SU-DHL-6 (cell line): ENCODE results near the gene ADAMTS12.

ENCODE experiments used
- H2AFZ ChIP-seq: fragments of 200-600 bp; sonication (generic); 2 replicates; pipeline ENCODE4 v1.6.1; 2014; ENCODE audit warnings: low read depth, mild to moderate bottlenecking, moderate library complexity, mixed read lengths, antibody characterized with exemption, low read length; ENCODE audit not compliant: severe bottlenecking
- H3F3A ChIP-seq: fragments of 200-600 bp; shearing (Covaris generic); 2 replicates; pipeline ENCODE4 v1.6.0; 2016; ENCODE audit warnings: antibody characterized with exemption, mild to moderate bottlenecking; ENCODE audit not compliant: insufficient read depth
- H3K27ac ChIP-seq: fragments of 200-600 bp; sonication (generic); 2 replicates; pipeline ENCODE4 v1.5.1; 2016; ENCODE audit warnings: low read depth, mild to moderate bottlenecking, low read length, moderate library complexity, mixed read lengths
- H3K27me3 ChIP-seq: fragments of 200-600 bp; sonication (generic), shearing (Covaris generic); 2 replicates; pipeline ENCODE4 v1.6.0; 2014; ENCODE audit warnings: mild to moderate bottlenecking, low read length
- H3K36me3 ChIP-seq: fragments of 200-600 bp; sonication (generic); 2 replicates; pipeline ENCODE4 v1.6.1; 2014; ENCODE audit warnings: mild to moderate bottlenecking, low read length, mixed read lengths
- H3K4me2 ChIP-seq: fragments of 300-600, 200-600 bp; shearing (Covaris generic), sonication (generic); 2 replicates; pipeline ENCODE4 v1.6.0; 2014; ENCODE audit warnings: low read length, low read depth, mild to moderate bottlenecking; ENCODE audit not compliant: poor library complexity, severe bottlenecking
- H3K4me3 ChIP-seq: fragments of 200-600 bp; sonication (generic); 2 replicates; pipeline ENCODE4 v1.5.1; 2014; ENCODE audit warnings: antibody characterized with exemption, low read length, mild to moderate bottlenecking, mixed read lengths; ENCODE audit not compliant: insufficient read depth, poor library complexity, severe bottlenecking
- H3K79me2 ChIP-seq: fragments of 200-600 bp; sonication (generic); 2 replicates; pipeline ENCODE4 v1.6.1; 2014; ENCODE audit warnings: mild to moderate bottlenecking, low read length, moderate library complexity; ENCODE audit not compliant: insufficient read depth
- H3K9ac ChIP-seq: fragments of 200-600 bp; sonication (generic); 2 replicates; pipeline ENCODE4 v1.7.0; 2014; ENCODE audit warnings: mild to moderate bottlenecking, low read length
- H3K9me2 ChIP-seq: fragments of 200-600 bp; sonication (generic); replicated peaks from 2 replicates; pipeline ENCODE4 v1.6.1; 2014; ENCODE audit warnings: low read length; ENCODE audit not compliant: insufficient read depth
- H3K9me3 ChIP-seq: fragments of 200-600 bp; sonication (generic); 2 replicates; pipeline ENCODE4 v1.6.1; 2014; ENCODE audit warnings: low read length, mixed read lengths; ENCODE audit not compliant: insufficient read depth
- H4K20me1 ChIP-seq: fragments of 200-600 bp; sonication (generic); 2 replicates; pipeline ENCODE4 v1.6.1; 2014; ENCODE audit warnings: low read depth, mild to moderate bottlenecking, antibody characterized with exemption, low read length, moderate library complexity, mixed read lengths
- CTCF ChIP-seq: fragments of 200-600 bp; sonication (generic); IDR thresholded peaks from one replicate; pipeline ENCODE4 v1.5.1; 2017; ENCODE audit warnings: antibody characterized with exemption, mild to moderate bottlenecking, low read length, moderate library complexity; ENCODE audit not compliant: insufficient read depth, poor library complexity, severe bottlenecking
- EZH2phosphoT487 ChIP-seq: fragments of 200-600 bp; sonication (generic), shearing (Covaris generic); conservative IDR thresholded peaks from 2 replicates; pipeline ENCODE4 v1.6.1; 2018; ENCODE audit warnings: mild to moderate bottlenecking, antibody characterized with exemption, low read length, moderate library complexity, mixed read lengths

Gene ADAMTS12

GRCh38 chr5:33756491-33756890, 135.3 kb downstream of the ADAMTS12 start:
- Histone ChIP-seq H3K4me2 (no peak overlapping the region), H3K9me3 (no peaks in the 10 kb centered on the region), H2AFZ (no peak overlapping the region), H3K9me2 (no peaks in the 10 kb centered on the region), H3K36me3 (no peaks in the 10 kb centered on the region), H4K20me1 (no peaks in the 10 kb centered on the region), H3F3A (no peaks in the 10 kb centered on the region), H3K27ac (no peak overlapping the region), H3K4me3 (no peak overlapping the region), H3K79me2 (no peaks in the 10 kb centered on the region), H3K9ac (no peak overlapping the region), H3K27me3 (no peaks in the 10 kb centered on the region)
- no peak for TF ChIP-seq EZH2phosphoT487
- TF ChIP-seq CTCF, result no peak

- Histone ChIP-seq H3K4me3 (no peak overlapping the region), H3K27ac (no peak overlapping the region), H3F3A (no peaks in the 10 kb centered on the region), H3K4me2 (no peak overlapping the region), H3K9me2 (no peaks in the 10 kb centered on the region), H3K79me2 (no peaks in the 10 kb centered on the region), H2AFZ (no peak overlapping the region), H3K9me3 (no peaks in the 10 kb centered on the region), H4K20me1 (no peaks in the 10 kb centered on the region), H3K27me3 (no peaks in the 10 kb centered on the region), H3K36me3 (no peaks in the 10 kb centered on the region), H3K9ac (no peak overlapping the region)
- TF ChIP-seq EZH2phosphoT487 (no peak), CTCF (no peak)
Observed at GRCh38 chr5:33755231-33755630, 136.6 kb downstream of the ADAMTS12 start.

GRCh38 chr5:33753704-33754103, 138.1 kb downstream of the ADAMTS12 start:
- Histone ChIP-seq H3K9me3 (no peaks in the 10 kb centered on the region), H3K27ac (no peak overlapping the region), H3K9ac (no peak overlapping the region), H3K79me2 (no peaks in the 10 kb centered on the region), H3K4me2 (no peak overlapping the region), H3K9me2 (no peaks in the 10 kb centered on the region), H3K36me3 (no peaks in the 10 kb centered on the region), H3F3A (no peaks in the 10 kb centered on the region), H3K4me3 (no peak overlapping the region), H4K20me1 (no peaks in the 10 kb centered on the region), H3K27me3 (no peaks in the 10 kb centered on the region), H2AFZ (no peak overlapping the region)
- TF ChIP-seq EZH2phosphoT487 (no peak), CTCF (no peak)
